ENCODE measurements around the gene SERPINA10.

- TF ChIP-seq, protein P1, sequence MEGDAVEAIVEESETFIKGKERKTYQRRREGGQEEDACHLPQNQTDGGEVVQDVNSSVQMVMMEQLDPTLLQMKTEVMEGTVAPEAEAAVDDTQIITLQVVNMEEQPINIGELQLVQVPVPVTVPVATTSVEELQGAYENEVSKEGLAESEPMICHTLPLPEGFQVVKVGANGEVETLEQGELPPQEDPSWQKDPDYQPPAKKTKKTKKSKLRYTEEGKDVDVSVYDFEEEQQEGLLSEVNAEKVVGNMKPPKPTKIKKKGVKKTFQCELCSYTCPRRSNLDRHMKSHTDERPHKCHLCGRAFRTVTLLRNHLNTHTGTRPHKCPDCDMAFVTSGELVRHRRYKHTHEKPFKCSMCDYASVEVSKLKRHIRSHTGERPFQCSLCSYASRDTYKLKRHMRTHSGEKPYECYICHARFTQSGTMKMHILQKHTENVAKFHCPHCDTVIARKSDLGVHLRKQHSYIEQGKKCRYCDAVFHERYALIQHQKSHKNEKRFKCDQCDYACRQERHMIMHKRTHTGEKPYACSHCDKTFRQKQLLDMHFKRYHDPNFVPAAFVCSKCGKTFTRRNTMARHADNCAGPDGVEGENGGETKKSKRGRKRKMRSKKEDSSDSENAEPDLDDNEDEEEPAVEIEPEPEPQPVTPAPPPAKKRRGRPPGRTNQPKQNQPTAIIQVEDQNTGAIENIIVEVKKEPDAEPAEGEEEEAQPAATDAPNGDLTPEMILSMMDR (IDR thresholded peaks at IDR 0.05) = no peak
- no peak for TF ChIP-seq POLR2A (IDR thresholded peaks at IDR 0.05)
Observed at GRCh38 chr14:94293578-94293924, 483 bp upstream of the SERPINA10 start.

All from breast epithelium (tissue), 3 donors.